Fibroblast of pulmonary artery (primary cell): Measurements from ENCODE around the gene NOL4L.
"Not testable (repeated sequence)": the region's sequence is repeated elsewhere in the genome, so short reads cannot be mapped to it uniquely, and the experiment has no call there.

Source experiments
- DNase-seq: peaks from one replicate; pipeline ENCODE4 v3.0.0-alpha.2; 2010; ENCODE audit warnings: low read depth
- H3K4me3 ChIP-seq: replicated peaks from 2 replicates; pipeline ENCODE4 v1.5.1; 2011; ENCODE audit warnings: low read depth, mild to moderate bottlenecking, control low read depth, low read length, moderate library complexity
- TF ChIP-seq, protein P1 (sequence below): IDR thresholded peaks from 2 replicates; pipeline ENCODE4 v1.5.1; 2011; ENCODE audit warnings: mild to moderate bottlenecking, control low read depth, low read length, inconsistent platforms; ENCODE audit errors: missing control alignments

The NOL4L gene

DNA sequence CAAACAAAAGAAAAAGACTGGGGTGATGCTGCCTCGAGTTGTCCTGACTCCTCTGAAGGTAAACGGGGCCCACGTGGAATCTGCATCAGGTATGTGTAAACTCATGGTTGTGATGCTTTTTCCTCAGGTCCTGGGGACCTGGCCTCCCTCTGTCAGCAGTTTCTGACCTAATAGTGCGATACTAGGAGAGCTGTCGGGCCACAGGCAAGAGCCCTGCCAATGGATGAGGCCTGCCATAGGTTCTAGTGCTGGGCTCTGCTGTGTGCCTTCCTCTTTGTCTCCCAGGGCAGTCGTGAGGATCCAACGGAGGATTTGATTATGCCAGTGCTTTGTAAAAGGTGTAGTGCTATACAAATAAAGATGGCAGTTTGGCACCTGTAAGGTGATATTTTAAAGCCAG lies 155.8 kb downstream of the NOL4L start:
- no peak for DNase-seq
- TF ChIP-seq, protein P1, sequence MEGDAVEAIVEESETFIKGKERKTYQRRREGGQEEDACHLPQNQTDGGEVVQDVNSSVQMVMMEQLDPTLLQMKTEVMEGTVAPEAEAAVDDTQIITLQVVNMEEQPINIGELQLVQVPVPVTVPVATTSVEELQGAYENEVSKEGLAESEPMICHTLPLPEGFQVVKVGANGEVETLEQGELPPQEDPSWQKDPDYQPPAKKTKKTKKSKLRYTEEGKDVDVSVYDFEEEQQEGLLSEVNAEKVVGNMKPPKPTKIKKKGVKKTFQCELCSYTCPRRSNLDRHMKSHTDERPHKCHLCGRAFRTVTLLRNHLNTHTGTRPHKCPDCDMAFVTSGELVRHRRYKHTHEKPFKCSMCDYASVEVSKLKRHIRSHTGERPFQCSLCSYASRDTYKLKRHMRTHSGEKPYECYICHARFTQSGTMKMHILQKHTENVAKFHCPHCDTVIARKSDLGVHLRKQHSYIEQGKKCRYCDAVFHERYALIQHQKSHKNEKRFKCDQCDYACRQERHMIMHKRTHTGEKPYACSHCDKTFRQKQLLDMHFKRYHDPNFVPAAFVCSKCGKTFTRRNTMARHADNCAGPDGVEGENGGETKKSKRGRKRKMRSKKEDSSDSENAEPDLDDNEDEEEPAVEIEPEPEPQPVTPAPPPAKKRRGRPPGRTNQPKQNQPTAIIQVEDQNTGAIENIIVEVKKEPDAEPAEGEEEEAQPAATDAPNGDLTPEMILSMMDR, result no peak
- no peak overlapping the region for H3K4me3 ChIP-seq

DNA sequence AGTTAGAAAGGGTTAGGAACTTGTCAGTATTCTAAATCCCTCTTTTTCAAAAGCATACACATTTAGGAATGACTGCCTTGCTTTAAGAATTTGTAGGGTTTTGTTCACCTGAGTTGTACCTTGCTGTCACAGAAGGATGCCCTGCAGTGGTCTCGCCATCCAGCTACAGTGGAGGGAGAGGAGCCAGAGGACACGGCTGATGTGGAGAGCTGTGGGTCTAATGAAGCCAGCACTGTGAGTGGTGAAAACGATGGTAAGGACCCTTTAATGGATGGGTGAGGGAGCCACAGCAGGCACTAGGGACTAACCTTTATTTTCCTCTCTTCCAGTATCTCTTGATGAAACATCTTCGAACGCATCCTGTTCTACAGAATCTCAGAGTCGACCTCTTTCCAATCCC lies 157.1 kb downstream of the NOL4L start:
- no peak for DNase-seq
- TF ChIP-seq, protein P1, result no peak
- no peak overlapping the region for H3K4me3 ChIP-seq

DNA sequence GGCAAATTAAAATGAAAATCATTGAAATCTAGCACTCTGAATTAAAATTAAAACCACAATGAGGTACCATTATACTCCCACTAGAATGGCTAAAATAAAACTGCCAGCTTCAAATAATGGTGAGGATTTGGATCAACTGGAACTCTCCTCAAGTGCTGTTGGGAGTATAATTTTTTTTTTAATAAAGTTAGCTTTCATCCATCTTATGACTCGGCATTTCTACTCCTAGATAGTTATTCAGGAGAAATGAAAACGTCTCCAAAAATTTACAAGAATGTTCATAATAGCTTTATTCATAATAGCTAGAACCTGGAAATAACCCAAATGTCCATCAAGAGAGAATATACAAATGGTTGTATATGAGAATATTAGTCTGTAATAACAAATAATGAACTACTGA lies 163.8 kb downstream of the NOL4L start:
- TF ChIP-seq, protein P1, result no peak
- no peak overlapping the region for H3K4me3 ChIP-seq
- no peak for DNase-seq

DNA sequence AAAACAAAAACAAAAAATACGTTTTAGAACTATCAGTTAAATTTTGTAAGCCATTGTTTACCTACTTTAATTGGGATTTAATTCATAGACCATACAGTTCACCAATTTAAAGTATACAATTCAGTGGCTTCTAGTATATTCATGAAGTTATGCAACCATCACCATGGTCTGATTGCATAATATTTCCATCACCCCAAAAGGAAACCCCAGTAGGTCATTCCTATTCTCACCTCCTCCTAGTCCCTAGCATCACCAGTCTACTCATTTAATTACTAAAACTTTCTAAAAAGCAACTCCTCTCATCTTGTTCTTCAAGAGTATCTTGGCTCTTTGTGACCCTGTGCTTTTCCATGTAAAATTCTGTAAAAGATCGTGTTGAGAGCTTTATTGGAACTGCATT lies 166.8 kb downstream of the NOL4L start:
- H3K4me3 ChIP-seq, result no peak overlapping the region
- DNase-seq, result peak; percentile 11
- TF ChIP-seq, protein P1, result no peak

DNA sequence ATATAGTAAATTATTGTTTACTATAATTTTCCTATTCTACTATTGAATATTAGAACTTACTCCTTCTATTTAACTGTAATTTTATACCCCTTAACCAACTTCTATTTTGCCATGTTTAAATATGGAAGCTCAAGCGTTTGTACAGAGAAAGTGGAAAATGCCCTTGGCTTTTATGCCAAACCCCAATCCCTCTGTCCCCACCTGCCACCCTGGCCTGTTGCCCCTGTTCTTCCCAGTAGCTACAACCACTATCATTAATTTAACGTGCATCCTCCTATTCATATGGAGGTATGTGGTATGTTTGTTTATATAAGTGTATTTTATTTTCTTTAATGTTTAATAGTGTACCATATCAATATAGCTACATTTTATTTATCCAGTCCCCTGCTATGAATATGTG lies 168.9 kb downstream of the NOL4L start:
- no peak overlapping the region for H3K4me3 ChIP-seq
- DNase-seq, result no peak
- TF ChIP-seq, protein P1, result no peak

DNA sequence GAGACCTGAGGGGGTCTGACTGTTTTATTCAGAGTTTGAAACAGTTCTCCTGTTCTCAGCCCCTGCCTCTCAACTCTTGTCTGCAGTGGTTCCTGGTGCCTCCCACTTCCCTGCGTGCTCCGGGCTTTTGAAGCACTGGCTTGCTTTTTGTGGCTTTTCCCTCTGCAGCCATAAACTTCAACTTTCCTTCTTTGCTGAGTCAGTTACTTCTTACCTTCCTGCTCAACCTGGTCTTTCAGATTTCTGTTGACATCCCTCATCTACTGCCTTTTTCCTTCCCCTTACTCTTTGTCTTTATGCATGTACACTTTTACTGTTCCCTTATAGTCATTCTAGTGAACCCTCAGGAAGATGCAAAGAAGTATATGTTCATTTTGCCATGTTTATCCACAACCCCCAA lies 169.6 kb downstream of the NOL4L start:
- TF ChIP-seq, protein P1, result no peak
- no peak overlapping the region for H3K4me3 ChIP-seq
- DNase-seq, result no peak

DNA sequence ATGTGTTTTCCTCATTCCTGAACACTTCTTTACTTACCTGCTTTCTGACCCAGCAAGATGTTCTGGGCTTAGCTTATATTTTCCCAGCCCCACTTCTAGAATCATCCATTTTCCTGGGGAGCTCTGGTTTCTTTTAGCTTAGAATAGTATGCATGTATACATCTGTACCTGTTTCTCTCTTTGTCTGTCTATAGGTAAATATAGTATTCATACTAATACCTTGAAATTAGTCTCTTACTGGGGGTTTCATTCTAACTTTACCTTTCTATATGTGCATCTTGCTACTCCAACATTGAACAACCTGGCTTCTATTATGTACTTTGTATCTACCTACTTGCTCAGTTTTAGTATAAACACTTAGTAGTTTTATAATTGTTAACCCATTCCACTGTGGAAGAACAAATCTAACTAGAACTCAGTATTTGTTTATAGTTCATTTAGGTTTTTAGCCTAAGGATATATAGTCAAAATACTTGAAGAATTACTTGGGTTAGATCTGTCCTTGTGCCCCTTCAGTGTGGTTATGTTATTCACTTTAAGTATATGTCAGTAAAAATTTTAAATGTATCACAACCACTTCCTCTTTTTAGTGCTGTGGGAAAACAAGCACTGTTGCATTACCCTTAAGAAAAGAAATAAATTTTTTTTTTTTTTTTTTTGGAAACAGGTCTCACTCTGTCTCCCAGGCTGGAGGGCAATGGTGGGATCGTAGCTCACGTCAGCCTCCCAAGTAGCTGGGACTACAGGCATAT lies 173.0 kb downstream of the NOL4L start:
- H3K4me3 ChIP-seq, result no peak overlapping the region
- no peak for DNase-seq
- TF ChIP-seq, protein P1, result no peak

DNA sequence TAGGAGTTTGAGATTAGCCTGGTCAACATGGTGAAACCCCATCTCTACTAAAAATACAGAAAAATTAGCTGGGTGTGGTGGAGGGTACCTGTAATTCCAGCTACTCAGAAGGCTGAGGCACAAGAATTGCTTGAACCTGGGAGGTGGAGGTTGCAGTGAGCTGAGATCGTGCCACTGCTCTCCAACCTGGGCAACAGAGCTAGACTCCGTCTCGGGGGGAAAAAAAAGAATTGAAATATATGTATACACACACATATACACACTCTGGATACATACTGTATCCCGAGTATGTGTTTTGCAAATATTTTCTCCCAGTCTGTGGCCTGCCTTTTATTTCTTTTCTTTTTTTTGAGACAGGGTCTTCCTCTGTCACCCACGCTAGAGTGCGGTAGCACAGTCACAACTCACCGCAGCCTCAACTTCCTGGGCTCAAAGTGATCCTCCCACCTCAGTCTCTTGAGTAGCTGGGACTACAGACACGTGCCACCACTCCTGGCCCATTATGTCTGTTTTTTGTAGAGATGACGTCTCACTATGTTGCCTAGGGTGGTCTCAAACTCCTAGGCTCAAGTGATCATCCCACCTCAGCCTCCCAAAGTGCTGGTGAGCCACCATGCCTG lies 177.9 kb downstream of the NOL4L start:
- DNase-seq, H3K4me3 ChIP-seq: not testable (repeated sequence)
